Glutamatergic neuron (in vitro differentiated cells): ENCODE results near the gene FRMD4B. TPM values are rescaled to one million over a fixed set of nuclear protein-coding genes. Genes with fewer than 3 reads are reported as not detected.

Source experiments
- DNase-seq: peaks from one replicate; pipeline ENCODE4 v3.0.0; 2022
- H3K27ac Mint-ChIP-seq: one replicate; pipeline ENCODE4 v1.8.0; 2020; ENCODE audit warnings: mild to moderate bottlenecking, mixed read lengths, inconsistent platforms; ENCODE audit not compliant: unreplicated experiment
- H3K27me3 Mint-ChIP-seq: one replicate; pipeline ENCODE4 v1.8.0; 2020; ENCODE audit warnings: mild to moderate bottlenecking, moderate library complexity, mixed read lengths, inconsistent platforms; ENCODE audit not compliant: unreplicated experiment
- H3K36me3 Mint-ChIP-seq: one replicate; pipeline ENCODE4 v1.8.0; 2020; ENCODE audit warnings: mild to moderate bottlenecking, mixed read lengths, inconsistent platforms; ENCODE audit not compliant: unreplicated experiment
- H3K4me1 Mint-ChIP-seq: one replicate; pipeline ENCODE4 v1.8.0; 2020; ENCODE audit warnings: mild to moderate bottlenecking, low read depth, mixed read lengths, inconsistent platforms; ENCODE audit not compliant: unreplicated experiment
- H3K4me3 Mint-ChIP-seq: one replicate; pipeline ENCODE4 v1.8.0; 2020; ENCODE audit warnings: mild to moderate bottlenecking, mixed read lengths, inconsistent platforms; ENCODE audit not compliant: unreplicated experiment
- H3K9me3 Mint-ChIP-seq: one replicate; pipeline ENCODE4 v1.8.0; 2020; ENCODE audit warnings: mild to moderate bottlenecking, moderate library complexity, mixed read lengths, inconsistent platforms; ENCODE audit not compliant: unreplicated experiment
- long read RNA-seq: library from polyadenylated mRNA; unstranded; transcript quantifications from one replicate; pipeline ENCODE4 v2.0.0, GENCODE V29; 2020; ENCODE audit not compliant: unreplicated experiment
- total RNA-seq: library from RNA; stranded (reverse); fragmentation: NEBNext Ultra II Directional; extraction: Animal tissue kit (Norgen Biotek cat#: 25700); gene quantifications from one replicate; pipeline ENCODE4 v1.2.1, GENCODE V29; 2021; ENCODE audit not compliant: unreplicated experiment
- TF ChIP-seq, protein P1 (sequence below): fragments of 200-600 bp; sonication (generic); IDR thresholded peaks from one replicate; pipeline ENCODE4 v1.5.0; 2021; ENCODE audit not compliant: partially characterized antibody, unreplicated experiment

The FRMD4B gene
- total RNA-seq: 3.9 TPM
- long read RNA-seq: 0 reads

DNA sequence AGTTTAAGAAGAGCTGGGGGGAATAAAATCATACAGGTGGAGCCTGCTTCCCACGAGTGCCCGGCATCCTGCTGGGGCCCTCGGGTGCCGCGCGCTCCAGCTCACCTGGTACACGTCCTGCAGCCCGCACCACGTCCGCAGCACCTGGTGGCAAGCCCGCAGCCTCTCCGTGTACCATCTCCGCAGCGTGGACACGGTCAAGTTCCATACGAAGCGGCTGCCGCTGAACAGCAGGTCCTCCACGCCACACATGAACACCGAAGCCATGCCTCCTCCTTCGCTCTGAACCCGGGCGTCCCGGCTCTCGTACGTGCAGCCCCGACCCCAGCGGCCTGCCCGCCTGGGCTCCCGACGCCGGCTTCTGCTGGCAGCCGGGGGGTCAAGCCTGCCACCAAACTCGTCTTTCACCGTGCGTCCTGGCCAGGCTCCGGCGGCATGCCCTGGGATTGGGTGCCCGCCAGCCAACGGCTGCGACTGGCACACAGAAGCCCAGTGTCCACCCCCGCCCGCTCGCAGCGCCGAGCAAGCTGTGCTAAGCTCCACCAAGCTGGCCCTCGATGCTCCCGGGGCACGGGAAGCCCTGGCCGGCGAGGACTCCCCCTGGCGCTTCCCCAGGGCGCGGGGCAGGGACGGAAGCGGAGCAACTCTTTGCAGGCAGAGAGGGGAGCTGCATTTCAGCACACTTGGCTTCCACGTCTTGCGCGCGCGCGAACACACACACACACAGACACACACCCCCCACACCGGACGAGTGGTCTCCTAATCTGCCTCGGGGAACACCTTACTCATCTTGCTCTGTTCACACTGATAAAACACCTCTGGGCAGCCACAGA lies at the start of gene FRMD4B:
TSS of gene FRMD4B (minus strand) at position 366 of the 833 bp plus-strand sequence. CDS start at position 267, 99 bp downstream.
- Mint-ChIP-seq H3K27me3 (peaks cover 2% of the 10 kb centered on the region), H3K4me3 (peak within 1 kb of the TSS; percentile 84), H3K4me1 (peaks cover 30% of the 10 kb centered on the region), H3K36me3 (no peaks in the 10 kb centered on the region), H3K9me3 (peaks cover 2% of the 10 kb centered on the region), H3K27ac (no peak within 1 kb of the TSS)
- TF ChIP-seq, protein P1, sequence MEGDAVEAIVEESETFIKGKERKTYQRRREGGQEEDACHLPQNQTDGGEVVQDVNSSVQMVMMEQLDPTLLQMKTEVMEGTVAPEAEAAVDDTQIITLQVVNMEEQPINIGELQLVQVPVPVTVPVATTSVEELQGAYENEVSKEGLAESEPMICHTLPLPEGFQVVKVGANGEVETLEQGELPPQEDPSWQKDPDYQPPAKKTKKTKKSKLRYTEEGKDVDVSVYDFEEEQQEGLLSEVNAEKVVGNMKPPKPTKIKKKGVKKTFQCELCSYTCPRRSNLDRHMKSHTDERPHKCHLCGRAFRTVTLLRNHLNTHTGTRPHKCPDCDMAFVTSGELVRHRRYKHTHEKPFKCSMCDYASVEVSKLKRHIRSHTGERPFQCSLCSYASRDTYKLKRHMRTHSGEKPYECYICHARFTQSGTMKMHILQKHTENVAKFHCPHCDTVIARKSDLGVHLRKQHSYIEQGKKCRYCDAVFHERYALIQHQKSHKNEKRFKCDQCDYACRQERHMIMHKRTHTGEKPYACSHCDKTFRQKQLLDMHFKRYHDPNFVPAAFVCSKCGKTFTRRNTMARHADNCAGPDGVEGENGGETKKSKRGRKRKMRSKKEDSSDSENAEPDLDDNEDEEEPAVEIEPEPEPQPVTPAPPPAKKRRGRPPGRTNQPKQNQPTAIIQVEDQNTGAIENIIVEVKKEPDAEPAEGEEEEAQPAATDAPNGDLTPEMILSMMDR: no peak
- peak; percentile 65 for DNase-seq

DNA sequence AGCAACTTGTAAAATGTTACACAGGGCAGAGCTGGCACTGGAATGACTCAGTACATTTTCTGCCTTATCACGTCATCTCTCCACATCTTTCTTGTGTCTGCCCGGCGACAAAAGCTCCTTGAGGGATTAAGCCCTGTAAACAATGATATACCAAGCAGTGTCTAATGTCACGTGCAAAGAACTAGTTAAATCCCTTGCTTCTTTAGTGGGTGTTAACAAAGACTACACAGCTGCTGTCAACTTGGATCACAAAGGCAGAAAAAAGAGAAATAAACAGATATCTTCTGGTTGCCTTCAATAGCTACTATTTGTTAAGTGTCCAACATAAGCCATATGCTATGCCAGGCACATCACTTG lies 48.1 kb upstream of the FRMD4B start:
- Mint-ChIP-seq H3K4me1 (no peaks in the 10 kb centered on the region), H3K27me3 (no peaks in the 10 kb centered on the region), H3K36me3 (no peaks in the 10 kb centered on the region), H3K9me3 (peaks cover 1% of the 10 kb centered on the region), H3K27ac (no peak overlapping the region), H3K4me3 (no peak overlapping the region)
- no peak for DNase-seq
- TF ChIP-seq, protein P1: no peak

DNA sequence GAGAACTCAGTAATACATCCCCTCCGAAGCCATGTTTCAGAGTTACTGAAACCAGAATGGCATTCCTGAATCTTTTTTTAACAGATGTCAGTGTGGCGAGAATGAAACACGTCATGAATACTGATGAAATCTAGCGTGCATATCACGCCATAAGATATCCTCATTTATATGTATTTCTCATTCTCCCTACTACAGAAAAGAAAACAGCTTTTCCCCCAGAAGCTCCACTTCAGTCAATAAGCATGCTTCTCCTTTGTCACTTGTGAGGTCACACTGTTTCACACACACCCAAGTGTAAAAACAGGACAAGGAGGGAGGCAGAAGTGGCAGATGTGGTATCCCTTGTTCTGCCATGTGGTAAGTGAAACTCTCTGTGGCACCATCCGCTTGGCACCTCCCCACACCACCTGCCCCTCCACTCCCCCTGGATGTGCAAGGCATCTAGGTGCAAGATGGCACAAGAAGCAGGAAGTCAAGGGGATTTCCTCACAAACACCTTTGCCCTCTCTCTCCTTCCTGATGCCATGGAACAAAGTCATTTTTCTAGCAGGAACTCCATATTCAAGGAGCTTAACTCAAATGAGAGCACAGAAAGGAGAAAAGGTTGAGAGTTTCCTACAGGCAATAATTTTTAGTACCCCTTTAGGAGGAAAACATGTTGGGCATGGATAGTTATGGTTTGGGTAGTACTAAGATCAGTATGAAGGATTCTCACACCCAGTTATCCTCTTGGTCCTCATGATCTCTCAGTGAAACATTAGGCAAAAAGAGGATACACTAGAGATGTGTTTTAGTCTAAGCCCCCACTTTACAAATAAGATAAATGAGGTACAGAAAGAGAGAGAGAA lies 47.5 kb upstream of the FRMD4B start:
- no peak for DNase-seq
- TF ChIP-seq, protein P1: no peak
- H3K27me3 Mint-ChIP-seq: no peaks in the 10 kb centered on the region
- H3K27ac Mint-ChIP-seq: no peak overlapping the region
- peaks cover 1% of the 10 kb centered on the region for H3K9me3 Mint-ChIP-seq
- no peaks in the 10 kb centered on the region for H3K4me1 Mint-ChIP-seq
- H3K36me3 Mint-ChIP-seq: no peaks in the 10 kb centered on the region
- H3K4me3 Mint-ChIP-seq: no peak overlapping the region

DNA sequence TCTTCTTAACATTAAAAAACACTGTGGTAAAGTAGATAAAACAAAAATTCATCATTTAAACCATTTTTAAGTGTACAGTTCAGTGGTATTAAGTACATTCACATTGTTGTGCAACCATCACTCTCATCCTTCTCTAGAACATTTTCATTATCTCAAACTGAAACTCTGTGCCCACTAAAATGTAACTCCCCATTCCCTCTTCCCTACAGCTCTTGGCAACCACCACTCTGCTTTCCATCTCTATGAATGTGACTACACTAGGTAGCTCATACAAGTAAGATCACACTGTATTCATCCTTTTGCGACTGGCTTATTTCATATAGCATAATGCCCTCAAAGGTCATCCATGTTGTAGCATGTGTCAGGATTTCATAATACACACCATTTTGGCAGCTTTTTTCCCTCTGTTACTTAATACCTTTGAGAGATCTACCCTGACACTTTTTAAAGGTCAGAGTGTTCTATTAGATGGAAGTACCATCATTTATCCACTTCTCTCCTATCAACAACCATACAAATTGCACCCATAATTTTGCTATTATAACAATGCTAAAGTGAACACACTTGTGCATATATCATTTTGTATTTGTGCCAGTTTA lies 42.9 kb upstream of the FRMD4B start:
- no peak overlapping the region for H3K4me3 Mint-ChIP-seq
- no peaks in the 10 kb centered on the region for H3K4me1 Mint-ChIP-seq
- H3K36me3 Mint-ChIP-seq: no peaks in the 10 kb centered on the region
- TF ChIP-seq, protein P1: no peak
- no peak overlapping the region for H3K27ac Mint-ChIP-seq
- no peaks in the 10 kb centered on the region for H3K9me3 Mint-ChIP-seq
- no peak for DNase-seq
- no peaks in the 10 kb centered on the region for H3K27me3 Mint-ChIP-seq
